PC-9 (cell line): ENCODE results near the gene DGCR2. TPM values are rescaled to one million over a fixed set of nuclear protein-coding genes. Genes with fewer than 3 reads are reported as not detected.

Source experiments
- BruUV-seq: library from RNA; stranded (reverse); fragments of 400-500 nt; replicated peaks from 2 replicates; lab custom pipeline; 2021; lab: Mats Ljungman, UMichigan
- CTCF ChIA-PET: fragments of 300-600 bp; sonication (Branson Sonifier 250); formaldehyde crosslinking; loops from one replicate; lab custom pipeline; 2022; ENCODE audit warnings: antibody characterized with exemption; lab: Charles Lee
- POLR2A ChIA-PET: fragments of 300-600 bp; sonication (Branson Sonifier 250); formaldehyde crosslinking; loops from one replicate; lab custom pipeline; 2022; ENCODE audit warnings: antibody characterized with exemption; ENCODE audit not compliant: unreplicated experiment; lab: Charles Lee
- DNase-seq, 2 experiments: peaks; one replicate each; pipeline versions ENCODE4 v3.0.0 to v3.0.0-alpha.2; 2015 to 2022; ENCODE audit warnings: mixed read lengths in 1 of 2
- H2AFZ ChIP-seq: fragments of 200-600 bp; sonication (generic); 2 replicates; pipeline ENCODE4 v1.8.1; 2017; ENCODE audit warnings: antibody characterized with exemption
- H3F3A ChIP-seq: fragments of 200-600 bp; sonication (generic); 2 replicates; pipeline ENCODE4 v1.8.1; 2017; ENCODE audit warnings: antibody characterized with exemption, mild to moderate bottlenecking, low read depth; ENCODE audit not compliant: insufficient read depth
- H3K27ac ChIP-seq: fragments of 200-600 bp; sonication (generic); 2 replicates; pipeline ENCODE4 v1.6.1; 2016; ENCODE audit warnings: mixed run types
- H3K27me3 ChIP-seq: fragments of 200-600 bp; sonication (generic); 2 replicates; pipeline ENCODE4 v1.6.1; 2016; ENCODE audit warnings: low read depth, mixed run types; ENCODE audit not compliant: insufficient read depth
- H3K36me3 ChIP-seq: fragments of 200-600 bp; sonication (generic); 2 replicates; pipeline ENCODE4 v1.6.1; 2016; ENCODE audit warnings: low read depth, mixed run types
- H3K4me1 ChIP-seq: fragments of 200-600 bp; sonication (generic); replicated peaks from 2 replicates; pipeline ENCODE4 v1.6.1; 2016; ENCODE audit warnings: mixed run types; ENCODE audit not compliant: insufficient read depth
- H3K4me2 ChIP-seq: fragments of 200-600 bp; sonication (generic); 2 replicates; pipeline ENCODE4 v1.6.1; 2017; ENCODE audit warnings: mixed run types
- H3K4me3 ChIP-seq: fragments of 200-600 bp; sonication (generic); 2 replicates; pipeline ENCODE4 v1.6.1; 2016; ENCODE audit warnings: mixed run types
- H3K79me2 ChIP-seq: fragments of 200-600 bp; sonication (generic); 2 replicates; pipeline ENCODE4 v1.6.1; 2017; ENCODE audit warnings: low read depth, mixed run types
- H3K9me2 ChIP-seq: fragments of 200-600 bp; sonication (generic); 2 replicates; pipeline ENCODE4 v1.8.1; 2017; ENCODE audit warnings: mild to moderate bottlenecking; ENCODE audit not compliant: insufficient read depth
- H3K9me3 ChIP-seq: fragments of 200-600 bp; sonication (generic); 2 replicates; pipeline ENCODE4 v1.8.1; 2016; ENCODE audit warnings: low read depth; ENCODE audit not compliant: insufficient read depth
- H4K20me1 ChIP-seq: fragments of 200-600 bp; sonication (generic); 2 replicates; pipeline ENCODE4 v1.8.1; 2017; ENCODE audit not compliant: insufficient read depth
- EZH2 ChIP-seq: fragments of 200-600 bp; sonication (generic); IDR thresholded peaks from 2 replicates; pipeline ENCODE4 v1.8.0; 2017; ENCODE audit warnings: antibody characterized with exemption, low read depth
- intact Hi-C: fragments of 100-400 bp; cut with micrococcal nuclease; formaldehyde crosslinking; loops from one replicate; pipeline ENCODE4 v1.10.0; 2022; ENCODE audit not compliant: unreplicated experiment
- total RNA-seq: library from RNA; stranded (reverse); gene quantifications from 2 replicates; pipeline ENCODE4 v1.2.3, GENCODE V29; 2021
- TF ChIP-seq, protein P1 (sequence below): fragments of 200-600 bp; sonication (generic); conservative IDR thresholded peaks from 2 replicates; pipeline ENCODE4 v1.6.1; 2017; ENCODE audit warnings: mixed run types, antibody characterized with exemption, mild to moderate bottlenecking, moderate library complexity

DGCR2 gene
- total RNA-seq, 1 experiment from 2014 or later = 37.6 TPM

DNA sequence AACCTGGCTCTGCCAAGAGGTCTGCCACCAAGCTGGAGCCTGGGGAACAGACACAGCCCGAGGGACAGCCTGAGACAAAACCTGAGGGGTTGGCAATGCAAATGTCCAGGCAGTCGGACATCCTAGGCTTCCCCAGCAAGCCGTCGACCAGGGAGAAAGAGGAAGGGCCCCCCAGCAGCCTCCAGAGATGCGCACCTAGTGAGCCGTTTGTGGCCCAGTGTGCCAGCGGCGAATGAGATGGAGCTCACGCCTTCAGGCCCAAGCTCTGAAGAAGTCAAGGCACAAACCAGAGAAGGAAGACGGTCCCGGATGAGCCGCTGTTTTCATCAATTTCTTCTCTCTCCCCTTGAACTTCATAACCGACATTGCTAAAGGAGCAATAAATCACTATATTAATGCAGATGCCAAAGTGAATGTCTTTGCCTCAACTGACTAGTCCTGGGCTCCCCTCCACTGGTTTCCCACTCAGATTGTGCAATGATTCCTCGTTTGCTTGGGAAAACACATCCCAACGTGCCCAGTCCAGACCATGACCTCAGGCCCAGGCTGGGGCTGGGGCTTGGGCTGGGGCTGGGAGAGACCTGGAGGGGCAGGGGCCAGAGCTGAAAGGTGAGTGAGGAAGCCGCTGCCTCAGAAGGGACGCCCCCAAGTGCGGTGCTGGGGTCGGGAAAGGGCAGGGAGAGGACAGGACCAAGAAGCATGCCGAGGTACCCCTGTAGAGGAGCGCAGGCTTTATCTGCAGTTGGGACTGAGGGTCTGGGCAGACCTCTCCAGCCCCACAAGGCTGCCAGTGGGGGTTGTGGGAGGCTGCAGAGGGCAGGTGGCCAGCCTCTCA, 3.5 kb upstream of the DGCR2 start:
- no peak for DNase-seq
- no peaks in the 10 kb centered on the region for H3K9me2 ChIP-seq
- no peak overlapping the region for H3K27ac ChIP-seq
- no TSS peak for BruUV-seq
- no peaks in the 10 kb centered on the region for H3K27me3 ChIP-seq
- H3K9me3 ChIP-seq = no peaks in the 10 kb centered on the region
- H3F3A ChIP-seq = no peaks in the 10 kb centered on the region
- intact Hi-C loops = no loop called here
- H3K4me3 ChIP-seq = no peak overlapping the region
- TF ChIP-seq, protein P1, sequence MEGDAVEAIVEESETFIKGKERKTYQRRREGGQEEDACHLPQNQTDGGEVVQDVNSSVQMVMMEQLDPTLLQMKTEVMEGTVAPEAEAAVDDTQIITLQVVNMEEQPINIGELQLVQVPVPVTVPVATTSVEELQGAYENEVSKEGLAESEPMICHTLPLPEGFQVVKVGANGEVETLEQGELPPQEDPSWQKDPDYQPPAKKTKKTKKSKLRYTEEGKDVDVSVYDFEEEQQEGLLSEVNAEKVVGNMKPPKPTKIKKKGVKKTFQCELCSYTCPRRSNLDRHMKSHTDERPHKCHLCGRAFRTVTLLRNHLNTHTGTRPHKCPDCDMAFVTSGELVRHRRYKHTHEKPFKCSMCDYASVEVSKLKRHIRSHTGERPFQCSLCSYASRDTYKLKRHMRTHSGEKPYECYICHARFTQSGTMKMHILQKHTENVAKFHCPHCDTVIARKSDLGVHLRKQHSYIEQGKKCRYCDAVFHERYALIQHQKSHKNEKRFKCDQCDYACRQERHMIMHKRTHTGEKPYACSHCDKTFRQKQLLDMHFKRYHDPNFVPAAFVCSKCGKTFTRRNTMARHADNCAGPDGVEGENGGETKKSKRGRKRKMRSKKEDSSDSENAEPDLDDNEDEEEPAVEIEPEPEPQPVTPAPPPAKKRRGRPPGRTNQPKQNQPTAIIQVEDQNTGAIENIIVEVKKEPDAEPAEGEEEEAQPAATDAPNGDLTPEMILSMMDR = no peak
- no peak for TF ChIP-seq EZH2
- no peak overlapping the region for H3K4me2 ChIP-seq
- POLR2A ChIA-PET = no interaction called here
- H3K79me2 ChIP-seq = peaks cover 9% of the 10 kb centered on the region
- H3K4me1 ChIP-seq = peaks cover 4% of the 10 kb centered on the region
- H2AFZ ChIP-seq = no peak overlapping the region
- CTCF ChIA-PET = no interaction called here
- H4K20me1 ChIP-seq = peaks cover under 1% of the 10 kb centered on the region; the same call in 1 of the 2 replicates
- H3K36me3 ChIP-seq = no peaks in the 10 kb centered on the region

DNA sequence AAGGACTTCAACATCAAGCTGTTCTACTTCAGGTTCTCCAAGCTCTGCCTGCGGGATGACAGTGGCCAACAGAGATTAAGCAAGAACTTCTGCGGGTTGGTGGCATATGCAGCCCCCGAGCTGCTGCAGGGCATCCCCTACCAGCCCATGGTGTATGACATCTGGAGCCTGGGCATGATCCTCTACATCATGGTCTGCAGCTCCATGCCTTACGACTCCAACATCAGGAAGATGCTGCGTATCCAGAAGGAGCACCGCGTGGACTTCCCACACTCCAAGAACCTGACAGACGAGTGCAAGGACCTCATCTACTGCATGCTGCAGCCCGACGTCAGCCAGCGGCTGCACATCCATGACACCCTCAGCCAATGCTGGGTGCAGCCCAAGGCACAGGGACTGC, 2.8 kb upstream of the DGCR2 start:
- Histone ChIP-seq H3K9me2 (no peaks in the 10 kb centered on the region), H3K4me2 (no peak overlapping the region), H3K27ac (no peak overlapping the region), H3K4me3 (no peak overlapping the region), H2AFZ (no peak overlapping the region), H3K4me1 (peaks cover 11% of the 10 kb centered on the region), H3F3A (no peaks in the 10 kb centered on the region), H3K36me3 (no peaks in the 10 kb centered on the region), H4K20me1 (peaks cover 7% of the 10 kb centered on the region; the same call in 1 of the 2 replicates), H3K27me3 (no peaks in the 10 kb centered on the region), H3K79me2 (peaks cover 16% of the 10 kb centered on the region), H3K9me3 (no peaks in the 10 kb centered on the region)
- ChIA-PET POLR2A (no interaction called here), CTCF (no interaction called here)
- intact Hi-C loops = no loop called here
- TF ChIP-seq EZH2 = no peak
- TF ChIP-seq, protein P1 = no peak
- DNase-seq = no peak
- BruUV-seq = no TSS peak

DNA sequence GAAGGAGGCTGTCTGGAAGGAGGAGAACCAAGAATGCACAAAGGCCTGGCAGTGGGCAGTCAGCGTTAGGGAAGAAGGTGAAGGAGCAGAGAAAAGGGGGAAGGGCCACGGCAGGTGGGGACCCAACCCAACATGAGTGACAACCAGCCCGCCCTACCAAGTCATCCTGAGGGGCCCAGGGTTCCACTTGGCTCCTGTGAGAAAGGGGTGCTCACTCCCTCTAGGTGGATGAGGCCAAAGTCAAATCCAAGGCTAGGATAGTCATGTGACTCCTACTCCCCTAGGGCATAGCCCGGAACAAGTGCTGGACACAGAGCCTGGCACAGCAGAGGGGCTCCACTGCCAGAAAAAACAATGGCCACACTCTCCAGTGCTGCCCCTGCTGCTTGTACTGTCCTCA, 2.2 kb upstream of the DGCR2 start:
- no peak for DNase-seq
- Histone ChIP-seq H3K27ac (no peak overlapping the region), H3F3A (no peaks in the 10 kb centered on the region), H3K27me3 (no peaks in the 10 kb centered on the region), H3K36me3 (no peaks in the 10 kb centered on the region), H3K4me2 (no peak overlapping the region), H3K9me2 (no peaks in the 10 kb centered on the region), H3K9me3 (no peaks in the 10 kb centered on the region), H2AFZ (no peak overlapping the region), H3K4me1 (peaks cover 15% of the 10 kb centered on the region), H4K20me1 (peaks cover 10% of the 10 kb centered on the region; the same call in 1 of the 2 replicates), H3K79me2 (peaks cover 23% of the 10 kb centered on the region), H3K4me3 (no peak overlapping the region)
- ChIA-PET CTCF (no interaction called here), POLR2A (no interaction called here)
- no TSS peak for BruUV-seq
- no peak for TF ChIP-seq EZH2
- TF ChIP-seq, protein P1 = no peak
- intact Hi-C loops = no loop called here
